ENCODE results near the gene ARID3C. TPM values are rescaled to one million over a fixed set of nuclear protein-coding genes. Genes with fewer than 3 reads are reported as not detected.
A peak's percentile ranks its signal among the peaks of the same experiment; 100 is the strongest.

The ARID3C gene
- total RNA-seq, 2 experiments from 2014 or later: 0.38 to 1.9 TPM

GRCh38 chr9:34664281-34665066 lies 35.6 kb upstream of the ARID3C start:
- POLR2A ChIA-PET: interaction anchor here (0.7 to 2.1 kb wide), 4 partner anchors 18 to 435 kb away, joined by 3 to 9 read pairs (median 6); partner anchors contain the start of genes GALT and SIGMAR1
- BruUV-seq (replicated peaks): no TSS peak
- Histone ChIP-seq H3K4me2 (ENCODE audit: low read length) (peak overlapping the region; percentile 57), H3K9me3 (ENCODE audit: low read length) (no peaks in the 10 kb centered on the region), H3K27ac (ENCODE audit: low read depth, low read length, poor library complexity, severe bottlenecking) (no peak overlapping the region), H3K4me1 (ENCODE audit: insufficient read depth, low read length, poor library complexity, severe bottlenecking) (peaks cover 13% of the 10 kb centered on the region), H3K36me3 (ENCODE audit: insufficient read depth, low read length) (no peaks in the 10 kb centered on the region; the same call in 1 of the 2 replicates), H2AFZ (ENCODE audit: low read length) (no peak overlapping the region; the same call in 1 of the 2 replicates), H3K9me2 (ENCODE audit: insufficient read depth, low read length) (no peaks in the 10 kb centered on the region), H4K20me1 (ENCODE audit: insufficient read depth, low read length) (no peaks in the 10 kb centered on the region), H3K79me2 (ENCODE audit: insufficient read depth, low read depth, low read length) (no peaks in the 10 kb centered on the region), H3K4me3 (ENCODE audit: low read depth, low read length, poor library complexity, severe bottlenecking) (peak overlapping the region; percentile 96)
- DNase-seq (ENCODE audit: low spot score): peak; percentile 77
- intact Hi-C loops (cut with micrococcal nuclease; ENCODE audit: unreplicated experiment): loop anchor here (1.0 kb wide), 2 partner anchors 18 to 38 kb away; partner anchors contain the start of gene GALT
- TF ChIP-seq CTCF (conservative IDR thresholded peaks at IDR 0.05; ENCODE audit: low read length): peak; percentile 97
- TF ChIP-seq EZH2phosphoT487 (IDR thresholded peaks at IDR 0.05; ENCODE audit: borderline replicate concordance, low read depth, low read length): no peak
- CTCF ChIA-PET (ENCODE audit: unreplicated experiment): interaction anchor here (0.9 to 1.2 kb wide), 2 partner anchors 18 to 26 kb away, joined by 3 to 4 read pairs; no protein-coding TSS in a partner anchor

GRCh38 chr9:34663303-34663605 lies 34.4 kb upstream of the ARID3C start:
- intact Hi-C loops (cut with micrococcal nuclease; ENCODE audit: unreplicated experiment): no loop called here
- POLR2A ChIA-PET: no interaction called here
- no peaks in the 10 kb centered on the region for H4K20me1 ChIP-seq (ENCODE audit: insufficient read depth, low read length)

More at GRCh38 chr9:34663303-34663605, 34.4 kb upstream of the ARID3C start:
- Histone ChIP-seq H3K4me1 (ENCODE audit: insufficient read depth, low read length, poor library complexity, severe bottlenecking) (peaks cover 13% of the 10 kb centered on the region), H3K79me2 (ENCODE audit: insufficient read depth, low read depth, low read length) (no peaks in the 10 kb centered on the region), H3K4me3 (ENCODE audit: low read depth, low read length, poor library complexity, severe bottlenecking) (no peak overlapping the region), H3K4me2 (ENCODE audit: low read length) (no peak overlapping the region), H3K36me3 (ENCODE audit: insufficient read depth, low read length) (no peaks in the 10 kb centered on the region), H3K9me3 (ENCODE audit: low read length) (no peaks in the 10 kb centered on the region), H2AFZ (ENCODE audit: low read length) (no peak overlapping the region), H3K9me2 (ENCODE audit: insufficient read depth, low read length) (no peaks in the 10 kb centered on the region), H3K27ac (ENCODE audit: low read depth, low read length, poor library complexity, severe bottlenecking) (no peak overlapping the region)
- CTCF ChIA-PET (ENCODE audit: unreplicated experiment): interaction anchor here (0.5 kb wide), 1 partner anchor 128 kb away, joined by 4 read pairs; no protein-coding TSS in a partner anchor
- TF ChIP-seq EZH2phosphoT487 (IDR thresholded peaks at IDR 0.05; ENCODE audit: borderline replicate concordance, low read depth, low read length): no peak
- no peak for TF ChIP-seq CTCF (conservative IDR thresholded peaks at IDR 0.05; ENCODE audit: low read length)
- BruUV-seq (replicated peaks): no TSS peak
- no peak for DNase-seq (ENCODE audit: low spot score)

Data from OCI-LY7 (cell line).